WTC11 (cell line): ENCODE measurements around the gene RIMKLB.

Source experiments
- CBFB ChIP-seq: sonication (generic); formaldehyde crosslinking; IDR thresholded peaks from 2 replicates; pipeline ENCODE4 v1.8.1; 2022; ENCODE audit warnings: mild to moderate bottlenecking, low read depth, missing genetic modification reagents
- ETV6 ChIP-seq: sonication (generic); formaldehyde crosslinking; IDR thresholded peaks from 2 replicates; pipeline ENCODE4 v1.8.1; 2022; ENCODE audit warnings: mild to moderate bottlenecking, missing genetic modification reagents
- FOXP1 ChIP-seq: sonication (generic); formaldehyde crosslinking; IDR thresholded peaks from 2 replicates; pipeline ENCODE4 v1.8.0; 2022; ENCODE audit warnings: missing genetic modification reagents, mild to moderate bottlenecking, moderate library complexity, borderline replicate concordance
- SMAD4 ChIP-seq: sonication (generic); formaldehyde crosslinking; IDR thresholded peaks from 2 replicates; pipeline ENCODE4 v1.8.0; 2022; ENCODE audit warnings: mild to moderate bottlenecking, missing genetic modification reagents
- TCF7 ChIP-seq: sonication (generic); formaldehyde crosslinking; IDR thresholded peaks from 2 replicates; pipeline ENCODE4 v1.8.0; 2022; ENCODE audit warnings: mild to moderate bottlenecking, low read depth, missing genetic modification reagents, moderate library complexity
- ZNF317 ChIP-seq: sonication (generic); formaldehyde crosslinking; IDR thresholded peaks from 2 replicates; pipeline ENCODE4 v1.8.1; 2023; ENCODE audit warnings: low read depth, mild to moderate bottlenecking, moderate library complexity, missing genetic modification reagents, borderline replicate concordance
- TF ChIP-seq, protein P1 (sequence below): sonication (generic); formaldehyde crosslinking; IDR thresholded peaks from 2 replicates; pipeline ENCODE4 v1.8.1; 2022; ENCODE audit warnings: low read depth, missing genetic modification reagents, borderline replicate concordance
- TF ChIP-seq, protein P2 (sequence below): fragments of 200-600 bp; IDR thresholded peaks from 2 replicates; pipeline ENCODE4 v1.8.0; 2022; ENCODE audit warnings: antibody characterized with exemption
- TF ChIP-seq, protein P3 (sequence below): fragments of 250-450 bp; sonication (Bioruptor Pico); IDR thresholded peaks from 2 replicates; pipeline ENCODE4 v1.9.0; 2021; ENCODE audit warnings: mild to moderate bottlenecking
- TF ChIP-seq, protein P4 (sequence below): sonication (generic); formaldehyde crosslinking; IDR thresholded peaks from 2 replicates; pipeline ENCODE4 v1.8.0; 2022; ENCODE audit warnings: mild to moderate bottlenecking, missing genetic modification reagents
- TF ChIP-seq, protein P5 (sequence below): sonication (generic); formaldehyde crosslinking; conservative IDR thresholded peaks from 2 replicates; pipeline ENCODE4 v1.8.1; 2022; ENCODE audit warnings: mild to moderate bottlenecking, missing genetic modification reagents
- TF ChIP-seq, protein P6 (sequence below): sonication (generic); formaldehyde crosslinking; IDR thresholded peaks from 2 replicates; pipeline ENCODE4 v1.8.0; 2022; ENCODE audit warnings: mild to moderate bottlenecking, missing genetic modification reagents

DNA sequence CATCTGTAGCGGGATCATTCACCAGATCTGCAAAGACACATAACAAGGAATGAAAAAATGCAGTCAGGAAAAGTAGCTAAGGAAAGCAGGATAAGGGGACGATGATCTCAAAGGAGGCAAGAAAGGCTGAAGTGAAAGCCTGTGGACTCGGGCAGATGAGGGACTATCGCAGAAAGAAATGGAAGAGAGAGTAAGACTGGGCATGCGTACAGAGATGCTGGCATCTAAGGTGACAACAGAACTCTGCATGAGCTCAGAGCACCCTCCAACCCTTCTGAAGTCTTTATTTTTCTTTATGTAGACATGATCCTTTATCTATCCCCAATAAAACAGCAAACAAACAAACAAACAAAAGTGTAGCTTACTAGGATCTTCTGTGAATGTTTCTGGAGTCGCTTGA is 42.4 kb upstream of the RIMKLB start:
- TF ChIP-seq, protein P1, sequence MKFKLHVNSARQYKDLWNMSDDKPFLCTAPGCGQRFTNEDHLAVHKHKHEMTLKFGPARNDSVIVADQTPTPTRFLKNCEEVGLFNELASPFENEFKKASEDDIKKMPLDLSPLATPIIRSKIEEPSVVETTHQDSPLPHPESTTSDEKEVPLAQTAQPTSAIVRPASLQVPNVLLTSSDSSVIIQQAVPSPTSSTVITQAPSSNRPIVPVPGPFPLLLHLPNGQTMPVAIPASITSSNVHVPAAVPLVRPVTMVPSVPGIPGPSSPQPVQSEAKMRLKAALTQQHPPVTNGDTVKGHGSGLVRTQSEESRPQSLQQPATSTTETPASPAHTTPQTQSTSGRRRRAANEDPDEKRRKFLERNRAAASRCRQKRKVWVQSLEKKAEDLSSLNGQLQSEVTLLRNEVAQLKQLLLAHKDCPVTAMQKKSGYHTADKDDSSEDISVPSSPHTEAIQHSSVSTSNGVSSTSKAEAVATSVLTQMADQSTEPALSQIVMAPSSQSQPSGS (CRISPR knock-in tag): no peak
- TF ChIP-seq CBFB (no peak), ZNF317 (no peak), FOXP1 (CRISPR knock-in tag) (no peak), ETV6 (no peak), SMAD4 (CRISPR knock-in tag) (no peak), TCF7 (no peak)
- TF ChIP-seq, protein P2, sequence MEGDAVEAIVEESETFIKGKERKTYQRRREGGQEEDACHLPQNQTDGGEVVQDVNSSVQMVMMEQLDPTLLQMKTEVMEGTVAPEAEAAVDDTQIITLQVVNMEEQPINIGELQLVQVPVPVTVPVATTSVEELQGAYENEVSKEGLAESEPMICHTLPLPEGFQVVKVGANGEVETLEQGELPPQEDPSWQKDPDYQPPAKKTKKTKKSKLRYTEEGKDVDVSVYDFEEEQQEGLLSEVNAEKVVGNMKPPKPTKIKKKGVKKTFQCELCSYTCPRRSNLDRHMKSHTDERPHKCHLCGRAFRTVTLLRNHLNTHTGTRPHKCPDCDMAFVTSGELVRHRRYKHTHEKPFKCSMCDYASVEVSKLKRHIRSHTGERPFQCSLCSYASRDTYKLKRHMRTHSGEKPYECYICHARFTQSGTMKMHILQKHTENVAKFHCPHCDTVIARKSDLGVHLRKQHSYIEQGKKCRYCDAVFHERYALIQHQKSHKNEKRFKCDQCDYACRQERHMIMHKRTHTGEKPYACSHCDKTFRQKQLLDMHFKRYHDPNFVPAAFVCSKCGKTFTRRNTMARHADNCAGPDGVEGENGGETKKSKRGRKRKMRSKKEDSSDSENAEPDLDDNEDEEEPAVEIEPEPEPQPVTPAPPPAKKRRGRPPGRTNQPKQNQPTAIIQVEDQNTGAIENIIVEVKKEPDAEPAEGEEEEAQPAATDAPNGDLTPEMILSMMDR: no peak
- TF ChIP-seq, protein P3, sequence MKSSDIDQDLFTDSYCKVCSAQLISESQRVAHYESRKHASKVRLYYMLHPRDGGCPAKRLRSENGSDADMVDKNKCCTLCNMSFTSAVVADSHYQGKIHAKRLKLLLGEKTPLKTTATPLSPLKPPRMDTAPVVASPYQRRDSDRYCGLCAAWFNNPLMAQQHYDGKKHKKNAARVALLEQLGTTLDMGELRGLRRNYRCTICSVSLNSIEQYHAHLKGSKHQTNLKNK (CRISPR knock-in tag): no peak
- TF ChIP-seq, protein P4, sequence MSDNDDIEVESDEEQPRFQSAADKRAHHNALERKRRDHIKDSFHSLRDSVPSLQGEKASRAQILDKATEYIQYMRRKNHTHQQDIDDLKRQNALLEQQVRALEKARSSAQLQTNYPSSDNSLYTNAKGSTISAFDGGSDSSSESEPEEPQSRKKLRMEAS: no peak
- TF ChIP-seq, protein P5, sequence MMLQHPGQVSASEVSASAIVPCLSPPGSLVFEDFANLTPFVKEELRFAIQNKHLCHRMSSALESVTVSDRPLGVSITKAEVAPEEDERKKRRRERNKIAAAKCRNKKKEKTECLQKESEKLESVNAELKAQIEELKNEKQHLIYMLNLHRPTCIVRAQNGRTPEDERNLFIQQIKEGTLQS (CRISPR knock-in tag): no peak
- TF ChIP-seq, protein P6, sequence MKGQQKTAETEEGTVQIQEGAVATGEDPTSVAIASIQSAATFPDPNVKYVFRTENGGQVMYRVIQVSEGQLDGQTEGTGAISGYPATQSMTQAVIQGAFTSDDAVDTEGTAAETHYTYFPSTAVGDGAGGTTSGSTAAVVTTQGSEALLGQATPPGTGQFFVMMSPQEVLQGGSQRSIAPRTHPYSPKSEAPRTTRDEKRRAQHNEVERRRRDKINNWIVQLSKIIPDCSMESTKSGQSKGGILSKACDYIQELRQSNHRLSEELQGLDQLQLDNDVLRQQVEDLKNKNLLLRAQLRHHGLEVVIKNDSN (CRISPR knock-in tag): no peak
